ENCODE measurements around the gene PCNX1.

DNA sequence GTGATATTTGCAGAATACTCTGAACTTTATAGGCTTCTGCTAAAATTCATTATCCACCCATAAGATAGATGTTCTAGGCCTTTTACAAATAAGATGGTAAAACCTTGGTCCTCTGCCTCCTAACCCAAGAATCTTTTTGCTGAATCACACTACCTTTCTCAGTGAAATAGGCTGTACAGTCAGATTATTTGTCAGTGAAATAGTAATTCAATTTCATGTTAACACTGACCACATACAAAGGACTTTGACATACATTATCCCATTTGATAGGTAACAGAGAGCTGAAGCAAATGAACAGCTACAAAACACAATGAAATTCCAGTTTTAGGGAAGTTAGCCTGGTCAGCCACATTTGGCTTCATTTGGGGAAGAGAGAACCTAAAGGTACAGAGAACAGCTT is 141.1 kb downstream of the PCNX1 start:
- TF ChIP-seq POLR2AphosphoS5 (IDR thresholded peaks at IDR 0.05; ENCODE audit: borderline replicate concordance, low read depth, low read length) (no peak), EZH2 (IDR thresholded peaks at IDR 0.05) (no peak), FOXP2 (optimal IDR thresholded peaks at IDR 0.05; ENCODE audit: control extremely low read depth, extremely low read length, insufficient read depth) (no peak)

Data from SK-N-MC (cell line).